ENCODE data around the gene SLC44A3. TPM values are rescaled to one million over a fixed set of nuclear protein-coding genes. Genes with fewer than 3 reads are reported as not detected.

Gene SLC44A3
- total and polyA plus RNA-seq, 2 of the 8 experiments (the other 6 are each of a cell fraction or from before 2014, with no cell fraction given) = 4.2 to 5.0 TPM

DNA sequence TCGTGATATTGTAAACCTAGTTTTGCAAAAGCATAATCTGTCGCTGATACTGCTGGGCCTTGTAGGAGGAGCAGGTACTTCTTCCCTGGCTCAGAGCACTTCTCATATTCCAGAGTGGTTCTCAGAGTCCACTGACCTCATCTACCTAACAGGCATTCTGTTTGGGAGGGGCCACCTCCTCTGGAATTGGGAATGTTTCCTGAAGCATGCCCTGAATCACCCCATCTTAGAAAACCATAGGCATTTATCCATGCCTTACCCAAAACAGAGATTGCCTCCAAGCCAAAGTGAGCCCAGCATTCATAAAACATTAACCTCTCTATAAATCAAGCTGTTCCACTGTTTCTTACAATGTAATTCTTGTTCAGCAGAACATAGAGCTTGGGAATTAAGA is 35.1 kb downstream of the SLC44A3 start:
- no peak overlapping the region for H2BK120ac ChIP-seq (replicated peaks; ENCODE audit: low read depth, low read length)
- H4K5ac ChIP-seq (ENCODE audit: insufficient read length, low read depth, low read length) = no peak overlapping the region
- POLR2A ChIA-PET (ENCODE audit: partially characterized antibody) = interaction anchor here (1.1 to 2.0 kb wide), 3 partner anchors 8 to 72 kb away, joined by 4 to 6 read pairs (median 4); no protein-coding TSS in a partner anchor
- H4K91ac ChIP-seq (replicated peaks; ENCODE audit: insufficient read length, low read length) = no peak overlapping the region
- H3K23me2 ChIP-seq (ENCODE audit: low read depth, low read length) = no peaks in the 10 kb centered on the region
- H3K56ac ChIP-seq (replicated peaks; ENCODE audit: insufficient read length, low read depth, low read length) = no peak overlapping the region
- WGBS, 2 experiments (ENCODE audit: extremely low coverage in 1 of 2, insufficient coverage in 1 of 2, insufficient read length in 1 of 2, insufficient replicate concordance in 2 of 2, low coverage in 1 of 2, low lambda C conversion rate in 2 of 2, missing lambda C conversion rate in 1 of 2) = 91% methylated on average over 2 of the region's 2 CpGs; no CpG with 5 or more reads in 1 of the 2 experiments
- H3K27ac ChIP-seq (ENCODE audit: low read depth, low read length) = no peak overlapping the region
- no peaks in the 10 kb centered on the region for H3K9me3 ChIP-seq (ENCODE audit: insufficient read depth in 2 of 2, low read depth in 1 of 2, low read length in 1 of 2)
- CTCF ChIA-PET (ENCODE audit: partially characterized antibody) = interaction anchor here (0.7 to 4.5 kb wide), 27 partner anchors 9 to 262 kb away, joined by 3 to 55 read pairs (median 6); partner anchors contain the start of gene TLCD4
- H4K8ac ChIP-seq (ENCODE audit: extremely low read depth, insufficient read depth, low read length) = no peak overlapping the region
- peaks cover 0 to 5% (median 2%) of the 10 kb centered on the region in 4 experiments; a peak in 3 of 7 replicates for H3K27me3 ChIP-seq (replicated peaks in 1 of 4; ENCODE audit: control insufficient read depth in 3 of 4, extremely low read depth in 1 of 4, insufficient read depth in 3 of 4, low read length in 3 of 4)
- H3K79me1 ChIP-seq (ENCODE audit: low read depth, low read length) = no peaks in the 10 kb centered on the region
- no peaks in the 10 kb centered on the region for H4K20me1 ChIP-seq (replicated peaks in 1 of 2; ENCODE audit: control insufficient read depth in 1 of 2, insufficient read depth in 2 of 2, low read length in 2 of 2)
- no peak overlapping the region for H3K14ac ChIP-seq (ENCODE audit: insufficient read length)
- no peak for FAIRE-seq
- H3K4ac ChIP-seq (replicated peaks; ENCODE audit: insufficient read length, low read depth, low read length) = no peak overlapping the region
- 0 out of 4 replicates have a peak overlapping the region, but pooled peaks of 1 of the 2 experiments have one; percentile 4 for H3K4me2 ChIP-seq (ENCODE audit: insufficient read depth in 1 of 2, low read depth in 2 of 2, low read length in 2 of 2)
- no peak overlapping the region for H3K18ac ChIP-seq (ENCODE audit: extremely low read depth, low read length)
- no peak overlapping the region for H2BK5ac ChIP-seq (ENCODE audit: low read depth, low read length)
- no peak overlapping the region for H2AFZ ChIP-seq (ENCODE audit: low read length)
- no peaks in the 10 kb centered on the region for H3K36me3 ChIP-seq (ENCODE audit: control insufficient read depth in 2 of 4, insufficient read depth in 4 of 4, low read length in 3 of 4)
- no peak overlapping the region for H3K4me3 ChIP-seq (ENCODE audit: extremely low read depth in 1 of 4, insufficient read depth in 2 of 4, low read depth in 3 of 4, low read length in 4 of 4)
- H2BK12ac ChIP-seq (ENCODE audit: low read depth, low read length) = no peak overlapping the region
- H2BK15ac ChIP-seq (ENCODE audit: low read length) = no peak overlapping the region
- no peak overlapping the region for H3K9ac ChIP-seq (replicated peaks in 1 of 4; ENCODE audit: extremely low read depth in 1 of 4, low read depth in 3 of 4, low read length in 3 of 4)
- no peak overlapping the region for H2BK20ac ChIP-seq (ENCODE audit: low read length)
- H2AK5ac ChIP-seq (ENCODE audit: low read depth, low read length) = no peak overlapping the region
- peaks cover 0 to 6% (median under 1%) of the 10 kb centered on the region in 4 experiments; a peak in 3 of 7 replicates for H3K4me1 ChIP-seq (replicated peaks in 1 of 4; ENCODE audit: control insufficient read depth in 3 of 4, insufficient read depth in 4 of 4, low read length in 3 of 4)
- H3K23ac ChIP-seq (ENCODE audit: insufficient read length) = no peak overlapping the region
- DNase-seq (ENCODE audit: low read depth in 1 of 2, low spot score in 2 of 2) = no peak
- no peaks in the 10 kb centered on the region for H3K79me2 ChIP-seq (ENCODE audit: control insufficient read depth in 1 of 2, insufficient read depth in 2 of 2, low read length in 2 of 2)
- TF ChIP-seq TAF1 (IDR thresholded peaks at IDR 0.05; ENCODE audit: low read depth, low read length) (no peak), NANOG (IDR thresholded peaks at IDR 0.05; ENCODE audit: insufficient read depth, low read depth, low read length, poor library complexity, severe bottlenecking) (no peak), EGR1 (IDR thresholded peaks at IDR 0.05; ENCODE audit: borderline replicate concordance, low read depth, low read length) (no peak), HDAC2 (IDR thresholded peaks at IDR 0.05; ENCODE audit: borderline replicate concordance in 1 of 2, low read depth in 2 of 2, low read length in 2 of 2) (no peak)

Data from H1 (cell line).